GM23248 (cell line): ENCODE results near the gene AFAP1.

Experiments
- EZH2 ChIP-seq: fragments of 200-600 bp; sonication (generic); IDR thresholded peaks from 2 replicates; pipeline ENCODE4 v1.6.1; 2018; ENCODE audit warnings: antibody characterized with exemption, mild to moderate bottlenecking; ENCODE audit not compliant: insufficient read depth, poor library complexity, severe bottlenecking
- EZH2phosphoT487 ChIP-seq: fragments of 200-600 bp; sonication (generic); IDR thresholded peaks from 2 replicates; pipeline ENCODE4 v1.6.1; 2018; ENCODE audit warnings: antibody characterized with exemption, moderate library complexity, mild to moderate bottlenecking, low read depth; ENCODE audit not compliant: insufficient read depth

DNA sequence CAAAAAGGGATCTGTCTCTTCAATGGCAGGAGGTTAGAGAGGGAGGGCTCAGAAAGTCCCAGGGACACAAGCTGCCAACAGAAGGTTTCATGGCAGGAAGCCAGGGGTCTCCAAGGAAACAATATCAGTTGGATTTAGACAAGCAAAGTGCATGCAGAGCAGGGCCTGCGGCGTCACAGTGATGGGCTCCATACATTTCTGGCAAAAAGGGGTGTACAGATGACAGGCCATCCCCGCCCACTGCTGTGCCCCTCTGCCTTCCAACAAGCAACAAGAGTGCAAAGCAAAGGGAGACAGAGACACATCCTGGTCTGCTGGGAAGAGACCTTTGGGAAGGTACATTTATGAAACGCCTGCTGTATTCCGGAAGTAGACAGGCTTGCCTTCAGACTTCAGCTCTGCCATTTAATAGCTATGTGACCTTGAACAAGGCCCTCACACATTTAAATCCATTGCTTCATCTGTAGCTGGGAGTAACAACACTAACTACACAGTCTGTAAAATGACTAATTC, 121.2 kb downstream of the AFAP1 start:
- TF ChIP-seq EZH2 (no peak), EZH2phosphoT487 (no peak)
